ENCODE data around the gene LTBP1.

- TF ChIP-seq CTCF (conservative IDR thresholded peaks at IDR 0.05 in 1 of 2, IDR thresholded peaks at IDR 0.05 in 1 of 2; ENCODE audit: extremely low read depth in 1 of 2, insufficient read depth in 1 of 2, low read depth in 1 of 2, low read length in 2 of 2) = no peak
- TF ChIP-seq EZH2 (IDR thresholded peaks at IDR 0.05; ENCODE audit: borderline replicate concordance, low read length) = no peak
Measured at GRCh38 chr2:33022395-33022985, 75.7 kb downstream of the LTBP1 start.
